ENCODE data around the gene YJEFN3. TPM values are rescaled to one million over a fixed set of nuclear protein-coding genes. Genes with fewer than 3 reads are reported as not detected.

The YJEFN3 gene
- total and polyA plus RNA-seq, 2 donors (not counting 3 experiments of a cell fraction or from before 2014, with no cell fraction given) = 1.9 to 2.1 TPM

GRCh38 chr19:19489804-19490204, 38.9 kb upstream of the YJEFN3 start:
- no peak overlapping the region for H3K4me2 ChIP-seq (ENCODE audit: insufficient read depth, low read length)
- POLR2A ChIA-PET = interaction anchor here (1.6 kb wide), 1 partner anchor 85 kb away, joined by 5 read pairs; the partner anchor contains the start of gene GATAD2A

More at GRCh38 chr19:19489804-19490204, 38.9 kb upstream of the YJEFN3 start:
- H3K4me3 ChIP-seq (replicated peaks in 1 of 3; ENCODE audit: insufficient read depth in 1 of 3, low read depth in 1 of 3, low read length in 3 of 3) = no peak overlapping the region
- TSS peak; percentile 62 for BruUV-seq (replicated peaks)
- peak overlapping the region; percentile 19 for H3K9ac ChIP-seq (replicated peaks; ENCODE audit: extremely low read depth, insufficient read depth, low read length)
- H4K20me1 ChIP-seq (replicated peaks; ENCODE audit: control insufficient read depth, extremely low read depth, insufficient read depth, low read length) = no peaks in the 10 kb centered on the region
- no peak for FAIRE-seq
- no peaks in the 10 kb centered on the region for H3K9me1 ChIP-seq (replicated peaks; ENCODE audit: control insufficient read depth, extremely low read depth, insufficient read depth, low read length)
- peak; percentile 7 for DNase-seq (ENCODE audit: low read depth, low spot score)
- no peaks in the 10 kb centered on the region for H3K9me3 ChIP-seq (replicated peaks; ENCODE audit: control insufficient read depth, insufficient read depth, low read length)
- CTCF ChIA-PET = interaction anchor here (0.8 to 5.1 kb wide), 25 partner anchors 9 to 344 kb away, joined by 3 to 127 read pairs (median 4); partner anchors contain the start of genes GATAD2A, MAU2, NDUFA13 and TSSK6
- peaks cover 2 to 21% of the 10 kb centered on the region in 2 experiments for H3K36me3 ChIP-seq (ENCODE audit: control insufficient read depth in 2 of 2, extremely low read depth in 1 of 2, insufficient read depth in 2 of 2, low read length in 2 of 2)
- TF ChIP-seq POLR2A (IDR thresholded peaks at IDR 0.05; ENCODE audit: low read depth, low read length) (no peak), MAX (IDR thresholded peaks at IDR 0.05; ENCODE audit: insufficient read depth, insufficient read length) (no peak), POLR2AphosphoS5 (IDR thresholded peaks at IDR 0.05; ENCODE audit: insufficient read depth, low read depth, low read length) (no peak), CTCF (IDR thresholded peaks at IDR 0.05; ENCODE audit: extremely low read depth in 1 of 2, insufficient read depth in 1 of 2, low read depth in 1 of 2, low read length in 2 of 2) (no peak), FOS (IDR thresholded peaks at IDR 0.05; ENCODE audit: borderline replicate concordance, insufficient read depth, low read length) (no peak), JUN (IDR thresholded peaks at IDR 0.05; ENCODE audit: borderline replicate concordance, insufficient read depth, insufficient read length, low read depth) (no peak), EZH2 (IDR thresholded peaks at IDR 0.05; ENCODE audit: borderline replicate concordance, low read depth, low read length, severe bottlenecking) (no peak), GATA2 (IDR thresholded peaks at IDR 0.05; ENCODE audit: insufficient read depth, insufficient read length, low read depth, low read length) (no peak), MYC (IDR thresholded peaks at IDR 0.05; ENCODE audit: low read depth, low read length) (no peak)
- H2AFZ ChIP-seq (ENCODE audit: low read depth, low read length) = no peak overlapping the region
- peaks cover 66% of the 10 kb centered on the region for H3K79me2 ChIP-seq (ENCODE audit: control insufficient read depth, insufficient read depth, low read length)
- intact Hi-C loops (cut with micrococcal nuclease) (loop anchor here (1.0 to 10.0 kb wide), 8 partner anchors 30 to 344 kb away; partner anchors contain the start of genes BORCS8, GATAD2A, MAU2 and RFXANK), dilution Hi-C loops (cut with MboI; ENCODE audit: extremely low pct_ligation_motif_present, low sequenced_read_pairs) (no loop called here)
- H3K27me3 ChIP-seq (ENCODE audit: control insufficient read depth in 2 of 2, insufficient read depth in 2 of 2, low read length in 2 of 2) = no peaks in the 10 kb centered on the region
- peaks cover 29% of the 10 kb centered on the region for H3K4me1 ChIP-seq (ENCODE audit: control insufficient read depth, extremely low read depth, insufficient read depth, low read length)
- H3K27ac ChIP-seq (ENCODE audit: insufficient read depth, low read depth, low read length) = peak overlapping the region; percentile 76
